SK-N-SH treated with all-trans-retinoic acid at 6 μM for 48 hours (cell line): ENCODE measurements around the gene LRRC53.
A peak's percentile ranks its signal among the peaks of the same experiment; 100 is the strongest.

Experiments used
- ATAC-seq: fragments of 200-7000 bp; cut with Tn5 transposase; 3 replicates; pipeline ENCODE4 v1.9.1; 2020; ENCODE audit warnings: mild to moderate bottlenecking, moderate library complexity
- ARNTL ChIP-seq: fragments of 450-650 bp; formaldehyde crosslinking; IDR thresholded peaks from 2 replicates; pipeline ENCODE4 v1.5.0; 2020; ENCODE audit warnings: low read depth, mild to moderate bottlenecking, moderate library complexity, borderline replicate concordance
- ESRRG ChIP-seq: fragments of 250-450 bp; sonication (Bioruptor Pico); IDR thresholded peaks from 2 replicates; pipeline ENCODE4 v1.6.1; 2021; ENCODE audit warnings: mild to moderate bottlenecking
- ISL1 ChIP-seq: fragments of 250-450 bp; sonication (Bioruptor Pico); IDR thresholded peaks from 2 replicates; pipeline ENCODE4 v2.1.2; 2022; ENCODE audit warnings: mild to moderate bottlenecking, moderate library complexity
- OSR1 ChIP-seq: fragments of 250-450 bp; sonication (Bioruptor Pico); IDR thresholded peaks from 2 replicates; pipeline ENCODE4 v1.8.0; 2022; ENCODE audit warnings: moderate library complexity, mild to moderate bottlenecking, inconsistent platforms
- PPARA ChIP-seq: fragments of 250-450 bp; sonication (Bioruptor Pico); IDR thresholded peaks from 2 replicates; pipeline ENCODE4 v1.5.0; 2020; ENCODE audit warnings: mild to moderate bottlenecking, borderline replicate concordance
- RARB ChIP-seq: fragments of 250-450 bp; sonication (Bioruptor Pico); IDR thresholded peaks from 2 replicates; pipeline ENCODE4 v1.8.0; 2021; ENCODE audit warnings: mild to moderate bottlenecking, moderate library complexity
- SNAI2 ChIP-seq: fragments of 250-450 bp; sonication (Bioruptor Pico); IDR thresholded peaks from 2 replicates; pipeline ENCODE4 v1.5.0; 2020; ENCODE audit warnings: mild to moderate bottlenecking, moderate library complexity
- TCF4 ChIP-seq: fragments of 250-450 bp; sonication (Bioruptor Pico); IDR thresholded peaks from 2 replicates; pipeline ENCODE4 v1.8.0; 2021; ENCODE audit warnings: mild to moderate bottlenecking, moderate library complexity, borderline replicate concordance
- TOX ChIP-seq: fragments of 250-450 bp; sonication (Bioruptor Pico); IDR thresholded peaks from 2 replicates; pipeline ENCODE4 v1.8.0; 2021; ENCODE audit warnings: mild to moderate bottlenecking, moderate library complexity, borderline replicate concordance
- ZC3H10 ChIP-seq: fragments of 250-450 bp; sonication (Bioruptor Pico); IDR thresholded peaks from 2 replicates; pipeline ENCODE4 v1.5.1; 2021; ENCODE audit warnings: mild to moderate bottlenecking, moderate library complexity
- ZFP3 ChIP-seq: fragments of 250-450 bp; sonication (Bioruptor Pico); IDR thresholded peaks from 2 replicates; pipeline ENCODE4 v1.5.0; 2020; ENCODE audit warnings: mild to moderate bottlenecking, moderate library complexity
- ZFP30 ChIP-seq: fragments of 450-650 bp; formaldehyde crosslinking; IDR thresholded peaks from 2 replicates; pipeline ENCODE4 v1.5.0; 2022; ENCODE audit warnings: mild to moderate bottlenecking, moderate library complexity
- ZNF565 ChIP-seq: fragments of 450-650 bp; formaldehyde crosslinking; conservative IDR thresholded peaks from 2 replicates; pipeline ENCODE4 v1.5.0; 2020; ENCODE audit warnings: low read depth, mild to moderate bottlenecking, moderate library complexity
- ZNF70 ChIP-seq: fragments of 450-650 bp; formaldehyde crosslinking; IDR thresholded peaks from 2 replicates; pipeline ENCODE4 v1.5.0; 2020; ENCODE audit warnings: mild to moderate bottlenecking, moderate library complexity
- ZNF8 ChIP-seq: fragments of 450-650 bp; formaldehyde crosslinking; IDR thresholded peaks from 2 replicates; pipeline ENCODE4 v1.5.0; 2020; ENCODE audit warnings: mild to moderate bottlenecking, moderate library complexity
- TF ChIP-seq, protein P1 (sequence below): fragments of 250-450 bp; sonication (Bioruptor Pico); IDR thresholded peaks from 2 replicates; pipeline ENCODE4 v1.5.1; 2020; ENCODE audit warnings: low read depth, mild to moderate bottlenecking, moderate library complexity
- TF ChIP-seq, protein P2 (sequence below): fragments of 250-450 bp; sonication (Bioruptor Pico); IDR thresholded peaks from 2 replicates; pipeline ENCODE4 v1.8.0; 2020; ENCODE audit warnings: mild to moderate bottlenecking, moderate library complexity, borderline replicate concordance
- TF ChIP-seq, protein P3 (sequence below): fragments of 250-450 bp; sonication (Bioruptor Pico); IDR thresholded peaks from 2 replicates; pipeline ENCODE4 v1.5.0; 2020; ENCODE audit warnings: mild to moderate bottlenecking, moderate library complexity
- TF ChIP-seq, protein P4 (sequence below): fragments of 250-450 bp; sonication (Bioruptor Pico); IDR thresholded peaks from 2 replicates; pipeline ENCODE4 v1.5.1; 2021; ENCODE audit warnings: mild to moderate bottlenecking, moderate library complexity

The LRRC53 gene

DNA sequence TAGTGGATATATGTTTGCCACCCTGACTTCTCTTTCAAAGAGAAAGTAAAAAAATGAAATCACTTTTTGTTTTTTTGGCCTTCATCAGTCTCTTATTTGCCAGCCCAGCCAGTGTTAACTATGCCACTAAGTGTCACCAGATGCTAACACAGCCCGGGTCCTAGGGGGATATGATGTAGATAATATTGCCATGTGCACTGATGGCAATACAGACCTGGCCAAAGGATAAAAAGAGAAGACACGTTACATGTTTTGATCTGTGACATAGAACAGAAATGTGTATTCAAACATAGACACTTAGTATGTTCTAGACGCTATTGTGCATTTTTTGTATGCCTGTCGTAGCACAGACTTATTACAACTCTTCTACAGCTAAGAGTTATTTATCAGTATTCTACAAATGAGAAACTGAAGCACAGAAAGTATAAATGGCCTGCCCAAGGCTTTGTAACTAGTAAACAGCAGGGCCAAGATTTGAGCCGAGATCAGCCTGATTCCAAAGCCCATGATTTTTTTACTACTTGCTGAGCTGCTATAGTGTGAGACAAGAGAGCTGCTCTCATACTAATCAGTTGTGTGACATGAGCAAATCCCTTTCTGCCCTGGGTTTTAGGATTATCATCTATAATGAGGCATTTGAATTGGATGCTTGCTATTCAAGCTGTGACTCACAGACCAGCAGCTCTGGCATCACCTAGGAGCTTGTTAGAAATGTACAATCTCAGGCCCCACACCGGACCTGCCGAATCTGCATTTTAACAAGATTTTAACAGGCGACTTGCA lies 6.3 kb downstream of the LRRC53 start:
- TF ChIP-seq, protein P1, sequence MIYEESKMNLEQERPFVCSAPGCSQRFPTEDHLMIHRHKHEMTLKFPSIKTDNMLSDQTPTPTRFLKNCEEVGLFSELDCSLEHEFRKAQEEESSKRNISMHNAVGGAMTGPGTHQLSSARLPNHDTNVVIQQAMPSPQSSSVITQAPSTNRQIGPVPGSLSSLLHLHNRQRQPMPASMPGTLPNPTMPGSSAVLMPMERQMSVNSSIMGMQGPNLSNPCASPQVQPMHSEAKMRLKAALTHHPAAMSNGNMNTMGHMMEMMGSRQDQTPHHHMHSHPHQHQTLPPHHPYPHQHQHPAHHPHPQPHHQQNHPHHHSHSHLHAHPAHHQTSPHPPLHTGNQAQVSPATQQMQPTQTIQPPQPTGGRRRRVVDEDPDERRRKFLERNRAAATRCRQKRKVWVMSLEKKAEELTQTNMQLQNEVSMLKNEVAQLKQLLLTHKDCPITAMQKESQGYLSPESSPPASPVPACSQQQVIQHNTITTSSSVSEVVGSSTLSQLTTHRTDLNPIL (CRISPR knock-in tag): no peak
- no peak for TF ChIP-seq ZNF8 (CRISPR knock-in tag)
- no peak for TF ChIP-seq TOX (CRISPR knock-in tag)
- TF ChIP-seq ZFP30 (CRISPR knock-in tag): no peak
- no peak for TF ChIP-seq ZNF70 (CRISPR knock-in tag)
- TF ChIP-seq, protein P2, sequence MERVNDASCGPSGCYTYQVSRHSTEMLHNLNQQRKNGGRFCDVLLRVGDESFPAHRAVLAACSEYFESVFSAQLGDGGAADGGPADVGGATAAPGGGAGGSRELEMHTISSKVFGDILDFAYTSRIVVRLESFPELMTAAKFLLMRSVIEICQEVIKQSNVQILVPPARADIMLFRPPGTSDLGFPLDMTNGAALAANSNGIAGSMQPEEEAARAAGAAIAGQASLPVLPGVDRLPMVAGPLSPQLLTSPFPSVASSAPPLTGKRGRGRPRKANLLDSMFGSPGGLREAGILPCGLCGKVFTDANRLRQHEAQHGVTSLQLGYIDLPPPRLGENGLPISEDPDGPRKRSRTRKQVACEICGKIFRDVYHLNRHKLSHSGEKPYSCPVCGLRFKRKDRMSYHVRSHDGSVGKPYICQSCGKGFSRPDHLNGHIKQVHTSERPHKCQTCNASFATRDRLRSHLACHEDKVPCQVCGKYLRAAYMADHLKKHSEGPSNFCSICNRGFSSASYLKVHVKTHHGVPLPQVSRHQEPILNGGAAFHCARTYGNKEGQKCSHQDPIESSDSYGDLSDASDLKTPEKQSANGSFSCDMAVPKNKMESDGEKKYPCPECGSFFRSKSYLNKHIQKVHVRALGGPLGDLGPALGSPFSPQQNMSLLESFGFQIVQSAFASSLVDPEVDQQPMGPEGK (CRISPR knock-in tag): no peak
- TF ChIP-seq OSR1 (CRISPR knock-in tag): no peak
- TF ChIP-seq, protein P3, sequence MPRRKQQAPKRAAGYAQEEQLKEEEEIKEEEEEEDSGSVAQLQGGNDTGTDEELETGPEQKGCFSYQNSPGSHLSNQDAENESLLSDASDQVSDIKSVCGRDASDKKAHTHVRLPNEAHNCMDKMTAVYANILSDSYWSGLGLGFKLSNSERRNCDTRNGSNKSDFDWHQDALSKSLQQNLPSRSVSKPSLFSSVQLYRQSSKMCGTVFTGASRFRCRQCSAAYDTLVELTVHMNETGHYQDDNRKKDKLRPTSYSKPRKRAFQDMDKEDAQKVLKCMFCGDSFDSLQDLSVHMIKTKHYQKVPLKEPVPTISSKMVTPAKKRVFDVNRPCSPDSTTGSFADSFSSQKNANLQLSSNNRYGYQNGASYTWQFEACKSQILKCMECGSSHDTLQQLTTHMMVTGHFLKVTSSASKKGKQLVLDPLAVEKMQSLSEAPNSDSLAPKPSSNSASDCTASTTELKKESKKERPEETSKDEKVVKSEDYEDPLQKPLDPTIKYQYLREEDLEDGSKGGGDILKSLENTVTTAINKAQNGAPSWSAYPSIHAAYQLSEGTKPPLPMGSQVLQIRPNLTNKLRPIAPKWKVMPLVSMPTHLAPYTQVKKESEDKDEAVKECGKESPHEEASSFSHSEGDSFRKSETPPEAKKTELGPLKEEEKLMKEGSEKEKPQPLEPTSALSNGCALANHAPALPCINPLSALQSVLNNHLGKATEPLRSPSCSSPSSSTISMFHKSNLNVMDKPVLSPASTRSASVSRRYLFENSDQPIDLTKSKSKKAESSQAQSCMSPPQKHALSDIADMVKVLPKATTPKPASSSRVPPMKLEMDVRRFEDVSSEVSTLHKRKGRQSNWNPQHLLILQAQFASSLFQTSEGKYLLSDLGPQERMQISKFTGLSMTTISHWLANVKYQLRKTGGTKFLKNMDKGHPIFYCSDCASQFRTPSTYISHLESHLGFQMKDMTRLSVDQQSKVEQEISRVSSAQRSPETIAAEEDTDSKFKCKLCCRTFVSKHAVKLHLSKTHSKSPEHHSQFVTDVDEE (CRISPR knock-in tag): no peak
- TF ChIP-seq RARB (CRISPR knock-in tag): no peak
- no peak for TF ChIP-seq ZC3H10 (CRISPR knock-in tag)
- no peak for ATAC-seq

DNA sequence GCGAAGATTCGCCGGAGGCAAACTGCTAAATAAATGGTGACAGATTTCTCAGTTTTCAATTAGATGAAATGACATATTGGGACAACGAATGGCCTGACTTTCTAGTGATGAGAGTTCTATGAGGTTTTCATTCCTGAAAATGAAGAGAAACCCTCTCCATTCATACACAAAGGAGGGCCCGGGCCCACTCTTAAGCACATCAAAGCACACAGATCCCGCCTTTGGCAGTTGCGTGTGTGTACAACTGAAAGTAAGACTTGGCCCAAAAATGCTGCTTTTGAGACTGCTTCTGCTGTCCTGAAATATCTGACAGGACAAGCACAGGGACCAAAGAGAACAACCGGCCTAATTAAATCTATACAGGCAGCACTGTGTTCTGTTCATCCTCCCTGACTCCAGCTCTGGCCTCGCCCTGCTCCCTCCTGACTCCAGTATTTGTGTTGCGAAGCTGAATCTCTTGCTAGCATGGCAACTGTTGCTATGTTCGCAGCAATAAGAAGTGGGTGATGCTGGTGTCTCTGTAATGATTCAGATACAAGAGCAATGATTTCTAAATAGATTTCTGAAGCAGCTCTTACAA lies 7.4 kb downstream of the LRRC53 start:
- TF ChIP-seq ISL1 (CRISPR knock-in tag): no peak
- TF ChIP-seq RARB (CRISPR knock-in tag): no peak
- no peak for TF ChIP-seq TOX (CRISPR knock-in tag)
- TF ChIP-seq, protein P3 (CRISPR knock-in tag): no peak
- TF ChIP-seq ZFP3 (CRISPR knock-in tag): no peak
- peak; percentile 51 for ATAC-seq

DNA sequence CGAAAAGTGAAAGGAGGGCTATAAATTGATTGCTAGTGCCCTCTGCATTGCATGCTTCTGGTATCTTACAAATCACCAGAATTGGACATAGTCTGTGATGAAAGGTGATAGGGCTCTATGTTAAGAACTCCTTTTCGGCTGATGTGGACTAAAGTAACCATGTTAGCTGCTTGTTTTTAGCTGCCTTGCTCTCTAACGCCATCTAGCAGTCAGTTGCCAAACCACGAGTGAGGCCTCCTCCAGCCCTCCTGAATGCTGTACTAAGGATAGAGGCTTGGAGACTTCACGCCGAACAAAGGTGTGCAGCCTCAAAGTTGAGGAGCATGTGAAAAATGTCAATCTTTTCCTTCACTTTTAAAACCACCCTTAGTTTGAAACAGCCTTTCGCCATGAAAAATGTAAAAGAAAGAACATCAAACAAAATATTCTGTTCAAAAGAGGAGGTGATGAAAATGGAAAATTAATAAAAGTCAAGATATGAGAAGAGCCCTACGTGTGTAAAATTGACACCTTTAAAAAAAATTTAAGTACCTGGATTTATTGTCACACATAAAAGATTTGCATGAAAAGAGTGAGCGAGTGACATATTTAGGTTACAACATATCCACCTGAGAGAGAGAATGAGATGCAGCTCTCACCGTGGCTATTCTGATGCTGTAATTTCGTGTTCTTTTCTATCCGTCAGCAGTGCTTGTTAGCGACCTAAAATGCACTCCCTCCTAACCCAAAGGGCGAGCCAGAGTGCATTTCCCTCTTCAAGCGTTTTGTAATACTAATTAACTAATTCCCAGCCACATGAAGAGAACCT lies 8.1 kb downstream of the LRRC53 start:
- peak; percentile 99 for ATAC-seq
- TF ChIP-seq SNAI2 (no peak), TCF4 (CRISPR knock-in tag) (no peak), PPARA (no peak), ARNTL (CRISPR knock-in tag) (no peak), ZNF8 (CRISPR knock-in tag) (no peak), ESRRG (CRISPR knock-in tag) (no peak), ZFP30 (CRISPR knock-in tag) (no peak), ISL1 (CRISPR knock-in tag) (no peak), ZNF565 (CRISPR knock-in tag) (no peak), OSR1 (CRISPR knock-in tag) (no peak), ZNF70 (CRISPR knock-in tag) (no peak), ZFP3 (CRISPR knock-in tag) (no peak), ZC3H10 (CRISPR knock-in tag) (no peak)
- TF ChIP-seq, protein P2 (CRISPR knock-in tag): no peak
- TF ChIP-seq, protein P4, sequence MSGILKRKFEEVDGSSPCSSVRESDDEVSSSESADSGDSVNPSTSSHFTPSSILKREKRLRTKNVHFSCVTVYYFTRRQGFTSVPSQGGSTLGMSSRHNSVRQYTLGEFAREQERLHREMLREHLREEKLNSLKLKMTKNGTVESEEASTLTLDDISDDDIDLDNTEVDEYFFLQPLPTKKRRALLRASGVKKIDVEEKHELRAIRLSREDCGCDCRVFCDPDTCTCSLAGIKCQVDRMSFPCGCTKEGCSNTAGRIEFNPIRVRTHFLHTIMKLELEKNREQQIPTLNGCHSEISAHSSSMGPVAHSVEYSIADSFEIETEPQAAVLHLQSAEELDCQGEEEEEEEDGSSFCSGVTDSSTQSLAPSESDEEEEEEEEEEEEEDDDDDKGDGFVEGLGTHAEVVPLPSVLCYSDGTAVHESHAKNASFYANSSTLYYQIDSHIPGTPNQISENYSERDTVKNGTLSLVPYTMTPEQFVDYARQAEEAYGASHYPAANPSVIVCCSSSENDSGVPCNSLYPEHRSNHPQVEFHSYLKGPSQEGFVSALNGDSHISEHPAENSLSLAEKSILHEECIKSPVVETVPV: no peak
